Chondrocyte (in vitro differentiated cells): ENCODE data around the gene FTCDNL1. TPM values are rescaled to one million over a fixed set of nuclear protein-coding genes. Genes with fewer than 3 reads are reported as not detected.

Experiments used
- DNase-seq: peaks from one replicate; pipeline ENCODE4 v3.0.0; 2021; ENCODE audit warnings: mixed read lengths, low spot score
- H3K27ac Mint-ChIP-seq: one replicate; pipeline ENCODE4 v1.8.0; 2021; ENCODE audit warnings: mild to moderate bottlenecking, moderate library complexity, mixed read lengths; ENCODE audit not compliant: unreplicated experiment
- H3K27me3 Mint-ChIP-seq: 2 replicates; pipeline ENCODE4 v1.8.0; 2021; ENCODE audit warnings: low read depth, mixed read lengths
- H3K36me3 Mint-ChIP-seq: 2 replicates; pipeline ENCODE4 v1.8.0; 2021; ENCODE audit warnings: low read depth, mixed read lengths
- H3K4me1 Mint-ChIP-seq: 2 replicates; pipeline ENCODE4 v1.8.0; 2021; ENCODE audit warnings: low read depth, mild to moderate bottlenecking, mixed read lengths
- H3K4me3 Mint-ChIP-seq: one replicate; pipeline ENCODE4 v1.8.0; 2021; ENCODE audit warnings: mild to moderate bottlenecking, moderate library complexity, mixed read lengths; ENCODE audit not compliant: unreplicated experiment
- H3K9me3 Mint-ChIP-seq: 2 replicates; pipeline ENCODE4 v1.8.0; 2021; ENCODE audit warnings: low read depth, mixed read lengths
- CTCF ChIP-seq: fragments of 200-600 bp; sonication (generic); IDR thresholded peaks from 2 replicates; pipeline ENCODE4 v1.5.0; 2021; ENCODE audit warnings: antibody characterized with exemption, mild to moderate bottlenecking, moderate library complexity
- total RNA-seq: library from RNA; stranded (reverse); gene quantifications from 3 replicates; pipeline ENCODE4 v1.2.1, GENCODE V29; 2021

FTCDNL1 gene
- total RNA-seq, 1 donor from 2014 or later, result 0.65 TPM

GRCh38 chr2:199875400-199875799 lies 24.4 kb upstream of the FTCDNL1 start:
- peak overlapping the region; percentile 57 for H3K27ac Mint-ChIP-seq
- no peak for TF ChIP-seq CTCF
- H3K4me3 Mint-ChIP-seq, result no peak overlapping the region
- no peaks in the 10 kb centered on the region for H3K27me3 Mint-ChIP-seq
- peaks cover 17% of the 10 kb centered on the region for H3K9me3 Mint-ChIP-seq
- DNase-seq, result no peak
- H3K36me3 Mint-ChIP-seq, result peaks cover 10% of the 10 kb centered on the region
- H3K4me1 Mint-ChIP-seq, result peaks cover 28% of the 10 kb centered on the region

- peaks cover 39% of the 10 kb centered on the region for H3K4me1 Mint-ChIP-seq
- peaks cover 17% of the 10 kb centered on the region for H3K9me3 Mint-ChIP-seq
- H3K27me3 Mint-ChIP-seq, result no peaks in the 10 kb centered on the region
- DNase-seq, result no peak
- no peak overlapping the region for H3K27ac Mint-ChIP-seq
- H3K36me3 Mint-ChIP-seq, result peaks cover 10% of the 10 kb centered on the region
- TF ChIP-seq CTCF, result no peak
- no peak overlapping the region for H3K4me3 Mint-ChIP-seq
Measured at GRCh38 chr2:199874209-199874608, 23.2 kb upstream of the FTCDNL1 start.

GRCh38 chr2:199870581-199870980 lies 19.6 kb upstream of the FTCDNL1 start:
- Mint-ChIP-seq H3K9me3 (peaks cover 13% of the 10 kb centered on the region), H3K27me3 (peaks cover 4% of the 10 kb centered on the region), H3K36me3 (peaks cover 7% of the 10 kb centered on the region), H3K27ac (peak overlapping the region; percentile 15), H3K4me3 (no peak overlapping the region), H3K4me1 (peaks cover 27% of the 10 kb centered on the region)
- no peak for TF ChIP-seq CTCF
- no peak for DNase-seq

DNA sequence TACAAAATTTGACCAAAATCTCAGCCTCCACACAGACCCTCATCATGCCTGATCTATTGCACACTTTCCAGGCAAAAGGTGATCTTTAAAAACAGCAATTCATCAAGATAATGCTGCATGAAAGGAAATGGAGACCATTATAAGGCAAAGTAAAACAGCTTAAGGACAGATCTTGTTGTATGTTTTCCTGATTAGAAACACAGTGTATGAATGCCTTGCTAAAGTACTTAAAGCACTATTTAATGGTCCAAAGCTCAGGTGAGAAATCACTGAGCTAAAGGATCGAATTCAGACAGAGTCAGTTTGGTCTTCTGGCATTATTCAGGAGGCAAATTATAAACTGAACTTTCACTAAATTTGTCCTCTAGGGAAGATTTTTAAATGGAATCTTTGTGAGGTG lies 18.7 kb upstream of the FTCDNL1 start:
- DNase-seq, result no peak
- no peak for TF ChIP-seq CTCF
- Mint-ChIP-seq H3K27me3 (peaks cover 6% of the 10 kb centered on the region), H3K9me3 (peaks cover 9% of the 10 kb centered on the region), H3K4me3 (no peak overlapping the region), H3K36me3 (peaks cover 7% of the 10 kb centered on the region), H3K27ac (no peak overlapping the region), H3K4me1 (peaks cover 17% of the 10 kb centered on the region)

- DNase-seq, result no peak
- TF ChIP-seq CTCF, result no peak
- H3K36me3 Mint-ChIP-seq, result peaks cover 4% of the 10 kb centered on the region
- H3K4me3 Mint-ChIP-seq, result no peak overlapping the region
- peaks cover 5% of the 10 kb centered on the region for H3K9me3 Mint-ChIP-seq
- H3K4me1 Mint-ChIP-seq, result peaks cover 15% of the 10 kb centered on the region
- H3K27ac Mint-ChIP-seq, result no peak overlapping the region
- peaks cover 7% of the 10 kb centered on the region for H3K27me3 Mint-ChIP-seq
Measured at GRCh38 chr2:199869227-199869541, 18.2 kb upstream of the FTCDNL1 start.
